Fibroblast of the aortic adventitia (primary cell): ENCODE results near the gene OSBPL3. TPM values are rescaled to one million over a fixed set of nuclear protein-coding genes. Genes with fewer than 3 reads are reported as not detected.
"Not testable (repeated sequence)": the region's sequence is repeated elsewhere in the genome, so short reads cannot be mapped to it uniquely, and the experiment has no call there.

ENCODE experiments used
- DNase-seq: peaks from one replicate; pipeline ENCODE4 v3.0.0-alpha.2; 2010; ENCODE audit warnings: low read depth
- H3K4me3 ChIP-seq: 2 replicates; pipeline ENCODE4 v1.5.1; 2011; ENCODE audit warnings: low read depth, mild to moderate bottlenecking, control low read depth, low read length, moderate library complexity
- CTCF ChIP-seq: IDR thresholded peaks from 2 replicates; pipeline ENCODE4 v1.5.1; 2011; ENCODE audit warnings: mild to moderate bottlenecking, low read length, control low read depth, inconsistent platforms; ENCODE audit not compliant: insufficient read depth
- total RNA-seq: library from RNA; depleted of rRNA; stranded (reverse); fragments of >200 nt; gene quantifications from 2 replicates; pipeline ENCODE4 v1.2.3, GENCODE V29; 2012; ENCODE audit warnings: low replicate concordance

Gene OSBPL3
- total RNA-seq, 1 donor, result 46.0 TPM

GRCh38 chr7:24911213-24911603, 68.8 kb downstream of the OSBPL3 start:
- peak; percentile 70 for DNase-seq
- no peak for TF ChIP-seq CTCF
- no peak overlapping the region for H3K4me3 ChIP-seq

- TF ChIP-seq CTCF, result no peak
- no peak for DNase-seq
- H3K4me3 ChIP-seq, result no peak overlapping the region
Measured at GRCh38 chr7:24910551-24911212, 69.3 kb downstream of the OSBPL3 start.

GRCh38 chr7:24908727-24909126, 71.3 kb downstream of the OSBPL3 start:
- no peak overlapping the region for H3K4me3 ChIP-seq
- no peak for DNase-seq
- TF ChIP-seq CTCF, result no peak

GRCh38 chr7:24908166-24908565, 71.8 kb downstream of the OSBPL3 start:
- no peak for DNase-seq
- no peak for TF ChIP-seq CTCF
- H3K4me3 ChIP-seq, result no peak overlapping the region

GRCh38 chr7:24907311-24907886, 72.6 kb downstream of the OSBPL3 start:
- peak; percentile 50 for DNase-seq
- TF ChIP-seq CTCF, result no peak
- no peak overlapping the region for H3K4me3 ChIP-seq

- no peak for DNase-seq
- H3K4me3 ChIP-seq, result no peak overlapping the region
- TF ChIP-seq CTCF, result no peak
Measured at GRCh38 chr7:24905996-24906770, 73.8 kb downstream of the OSBPL3 start.

GRCh38 chr7:24903992-24904391, 76.0 kb downstream of the OSBPL3 start:
- not testable (repeated sequence) for DNase-seq, H3K4me3 ChIP-seq
